Upper lobe of right lung (tissue), 1 donor: ENCODE data around the gene MAP2K7. TPM values are rescaled to one million over a fixed set of nuclear protein-coding genes. Genes with fewer than 3 reads are reported as not detected.

Experiments used
- ATAC-seq: fragments of 200-7000 bp; cut with Tn5 transposase; one replicate; pipeline ENCODE4 v1.9.1; 2020; ENCODE audit warnings: mild to moderate bottlenecking, moderate library complexity
- DNase-seq: peaks from one replicate; pipeline ENCODE4 v3.0.0-alpha.2; 2020
- H3K27ac ChIP-seq: fragments of 200-600 bp; one replicate; pipeline ENCODE4 v1.8.0; 2022
- H3K27me3 ChIP-seq: fragments of 200-600 bp; one replicate; pipeline ENCODE4 v1.8.0; 2022; ENCODE audit warnings: mild to moderate bottlenecking
- H3K36me3 ChIP-seq: fragments of 200-600 bp; one replicate; pipeline ENCODE4 v1.8.0; 2022
- H3K4me1 ChIP-seq: fragments of 200-600 bp; one replicate; pipeline ENCODE4 v1.8.0; 2022
- H3K4me3 ChIP-seq: fragments of 200-600 bp; one replicate; pipeline ENCODE4 v1.8.0; 2022; ENCODE audit warnings: mild to moderate bottlenecking
- H3K9me3 ChIP-seq: fragments of 200-600 bp; one replicate; pipeline ENCODE4 v1.8.0; 2022
- CTCF ChIP-seq: fragments of 200-600 bp; IDR thresholded peaks from one replicate; pipeline ENCODE4 v1.8.0; 2022; ENCODE audit warnings: antibody characterized with exemption
- intact Hi-C: fragments of 100-400 bp; cut with DNase I; formaldehyde crosslinking; loops from one replicate; pipeline ENCODE4 v1.11.0; 2022
- total RNA-seq: library from RNA; stranded (reverse); fragmentation: NEBNext Ultra II Directional; extraction: Animal tissue kit (Norgen Biotek cat#: 25700); gene quantifications from one replicate; pipeline ENCODE4 v1.2.1, GENCODE V29; 2021
- donor health status: DM: no; HTN: yes; CAD: no; lungs with severe emphysema.

MAP2K7 gene
- total RNA-seq, 1 donor from 2014 or later: 36.4 TPM

- no peak for TF ChIP-seq CTCF
- intact Hi-C loops: no loop called here
- Histone ChIP-seq H3K36me3 (no peaks in the 10 kb centered on the region), H3K9me3 (no peaks in the 10 kb centered on the region), H3K4me1 (peaks cover 3% of the 10 kb centered on the region), H3K27ac (no peak overlapping the region), H3K4me3 (no peak overlapping the region), H3K27me3 (peaks cover 13% of the 10 kb centered on the region)
- DNase-seq: no peak
- no peak for ATAC-seq
Measured at GRCh38 chr19:7879111-7879807, 24.4 kb upstream of the MAP2K7 start.

- Histone ChIP-seq H3K4me1 (no peaks in the 10 kb centered on the region), H3K27ac (no peak overlapping the region), H3K9me3 (no peaks in the 10 kb centered on the region), H3K27me3 (peaks cover 7% of the 10 kb centered on the region), H3K36me3 (no peaks in the 10 kb centered on the region), H3K4me3 (no peak overlapping the region)
- intact Hi-C loops: no loop called here
- no peak for TF ChIP-seq CTCF
- no peak for ATAC-seq
- DNase-seq: no peak
Measured at GRCh38 chr19:7879836-7880235, 23.8 kb upstream of the MAP2K7 start.

GRCh38 chr19:7881910-7882309 lies 21.8 kb upstream of the MAP2K7 start:
- Histone ChIP-seq H3K27me3 (no peaks in the 10 kb centered on the region), H3K4me1 (no peaks in the 10 kb centered on the region), H3K27ac (no peak overlapping the region), H3K36me3 (no peaks in the 10 kb centered on the region), H3K9me3 (no peaks in the 10 kb centered on the region), H3K4me3 (no peak overlapping the region)
- intact Hi-C loops: no loop called here
- DNase-seq: no peak
- no peak for TF ChIP-seq CTCF
- no peak for ATAC-seq

- ATAC-seq (no peak), DNase-seq (no peak)
- intact Hi-C loops: no loop called here
Measured at GRCh38 chr19:7883105-7883504, 20.6 kb upstream of the MAP2K7 start.

GRCh38 chr19:7883796-7884570 lies 19.7 kb upstream of the MAP2K7 start:
- Histone ChIP-seq H3K27ac (no peak overlapping the region), H3K27me3 (peaks cover 14% of the 10 kb centered on the region), H3K4me3 (no peak overlapping the region), H3K36me3 (no peaks in the 10 kb centered on the region), H3K4me1 (peaks cover 7% of the 10 kb centered on the region), H3K9me3 (no peaks in the 10 kb centered on the region)
- DNase-seq (no peak), ATAC-seq (no peak)
- intact Hi-C loops: no loop called here
- TF ChIP-seq CTCF: no peak

More at GRCh38 chr19:7883105-7883504, 20.6 kb upstream of the MAP2K7 start:
- H3K27ac ChIP-seq: no peak overlapping the region
- no peaks in the 10 kb centered on the region for H3K9me3 ChIP-seq
- TF ChIP-seq CTCF: no peak
- peaks cover 8% of the 10 kb centered on the region for H3K27me3 ChIP-seq
- peaks cover 2% of the 10 kb centered on the region for H3K4me1 ChIP-seq
- no peaks in the 10 kb centered on the region for H3K36me3 ChIP-seq
- H3K4me3 ChIP-seq: no peak overlapping the region
